ENCODE results near the gene ZNF516.

Gene ZNF516

GRCh38 chr18:76380127-76380729, 114.8 kb downstream of the ZNF516 start:
- DNase-seq (ENCODE audit: low read depth) = no peak

GRCh38 chr18:76379226-76380126, 115.6 kb downstream of the ZNF516 start:
- DNase-seq (ENCODE audit: low read depth) = no peak

- no peak for DNase-seq (ENCODE audit: low read depth)
These were observed 116.4 kb downstream of the ZNF516 start for GRCh38 chr18:76378526-76379215.

DNA sequence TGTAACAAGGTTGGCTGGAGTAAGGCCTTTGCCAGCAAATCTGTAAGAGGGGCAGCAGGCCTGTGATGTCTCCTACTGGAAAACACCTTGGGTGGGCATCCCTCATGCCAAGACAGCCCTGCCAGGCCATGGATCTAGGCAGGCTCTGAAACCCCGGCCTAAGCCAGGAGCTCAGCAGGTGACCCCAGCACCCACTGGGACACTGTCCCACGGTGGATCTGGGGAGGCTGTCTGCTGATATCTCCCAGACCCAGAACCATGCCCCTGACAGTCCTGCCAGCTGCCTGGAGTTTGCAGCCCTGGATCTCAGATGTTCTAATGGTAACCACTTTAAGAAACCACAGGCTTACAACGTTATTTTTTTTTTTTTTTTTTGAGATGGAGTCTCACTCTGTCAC, 117.7 kb downstream of the ZNF516 start:
- DNase-seq (ENCODE audit: low read depth) = no peak

DNA sequence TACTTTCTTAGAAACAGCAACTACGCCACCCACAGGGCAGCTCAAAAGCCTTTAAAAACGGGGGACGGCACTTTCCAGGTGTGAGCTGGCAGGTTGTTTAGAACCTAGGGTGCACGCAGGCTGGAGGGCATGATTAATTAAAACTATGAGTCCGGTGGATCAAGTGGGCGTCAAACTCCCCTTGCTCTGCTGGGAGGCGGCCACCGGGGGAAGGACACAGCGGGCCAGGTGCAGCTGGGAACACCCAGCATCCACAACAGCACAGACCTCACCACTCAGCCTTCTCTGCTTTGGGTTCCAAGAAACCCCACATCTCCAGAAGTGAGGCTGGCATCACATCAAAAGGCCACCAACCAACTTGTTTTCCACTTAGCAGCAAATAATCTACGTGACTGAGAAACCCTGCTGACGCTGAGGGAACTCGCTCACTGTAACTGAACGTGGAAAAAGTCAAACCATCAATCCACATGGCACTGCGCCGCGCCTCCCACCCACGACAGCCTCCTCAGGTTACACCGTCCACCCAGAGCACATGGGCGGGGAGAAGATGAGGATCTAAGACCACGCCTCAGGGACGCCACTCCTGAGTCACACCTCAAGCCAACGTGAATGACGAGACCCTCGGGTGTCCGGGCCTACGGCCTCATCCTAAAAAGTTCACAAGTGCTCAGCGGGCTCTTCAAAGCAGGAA, 118.2 kb downstream of the ZNF516 start:
- no peak for DNase-seq (ENCODE audit: low read depth)

DNA sequence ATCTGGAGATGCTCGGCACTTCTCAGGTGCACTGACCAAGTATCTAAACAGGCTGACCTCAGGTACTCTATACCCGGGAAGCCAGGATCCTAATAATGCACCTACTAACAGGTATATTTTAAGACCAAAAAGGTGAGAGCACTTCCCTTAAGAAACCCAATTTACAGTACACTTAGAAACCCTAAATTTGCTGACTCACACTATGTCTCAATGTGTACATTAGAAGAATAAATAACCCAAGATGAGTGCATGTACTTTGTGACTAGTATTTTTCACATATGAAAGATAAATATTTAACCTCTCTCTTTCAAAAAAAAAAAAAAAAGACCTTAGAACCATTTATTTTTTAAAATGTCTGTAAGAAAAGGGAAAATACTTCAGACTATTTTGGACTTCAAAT, 118.8 kb downstream of the ZNF516 start:
- peak; percentile 16 for DNase-seq (ENCODE audit: low read depth)

GRCh38 chr18:76374330-76375281, 120.4 kb downstream of the ZNF516 start:
- DNase-seq (ENCODE audit: low read depth) = no peak

- DNase-seq (ENCODE audit: low read depth) = no peak
These were observed 121.7 kb downstream of the ZNF516 start for GRCh38 chr18:76373297-76373696.

GRCh38 chr18:76371301-76372203, 123.5 kb downstream of the ZNF516 start:
- no peak for DNase-seq (ENCODE audit: low read depth)

GRCh38 chr18:76370686-76371085, 124.4 kb downstream of the ZNF516 start:
- no peak for DNase-seq (ENCODE audit: low read depth)

GRCh38 chr18:76370201-76370600, 124.8 kb downstream of the ZNF516 start:
- DNase-seq (ENCODE audit: low read depth) = no peak

DNA sequence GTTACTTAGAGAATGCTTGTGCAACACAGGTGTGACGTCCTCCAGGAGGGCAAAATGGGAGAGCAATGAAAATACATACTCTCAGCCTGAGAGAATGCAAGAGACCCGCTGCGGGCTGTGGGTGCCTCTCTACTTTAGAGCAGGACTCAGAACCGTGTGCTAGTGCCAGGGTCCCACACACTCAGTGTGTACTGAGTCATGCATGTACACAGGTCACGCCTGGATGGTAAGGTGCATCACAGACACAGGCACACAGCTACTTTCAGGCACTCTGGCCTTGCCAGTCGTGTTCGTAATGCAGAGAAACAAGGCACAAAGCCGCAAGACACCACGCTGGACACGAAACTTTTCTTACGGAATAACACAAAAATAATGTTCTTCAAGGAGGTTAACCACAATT, 125.3 kb downstream of the ZNF516 start:
- DNase-seq (ENCODE audit: low read depth) = no peak

GRCh38 chr18:76368976-76369375, 126.1 kb downstream of the ZNF516 start:
- DNase-seq (ENCODE audit: low read depth) = peak; percentile 31

DNA sequence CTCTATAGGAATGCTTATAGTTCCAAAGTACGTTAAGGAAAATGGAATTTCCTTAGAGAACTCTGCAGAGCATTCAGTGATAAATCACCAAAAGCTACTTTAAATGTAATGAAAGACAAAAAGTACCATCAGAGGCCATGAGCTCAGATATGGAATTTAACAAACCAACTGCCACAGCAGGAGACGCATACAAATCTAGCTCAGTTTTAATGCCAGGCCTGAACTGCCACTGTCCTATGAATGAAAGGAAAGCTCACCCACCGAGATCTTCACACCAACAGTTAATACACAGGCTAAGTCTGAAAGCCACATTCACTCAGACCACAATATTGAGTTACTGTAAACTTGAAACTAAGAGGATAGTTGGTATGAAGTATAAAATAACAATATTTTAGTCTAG, 126.8 kb downstream of the ZNF516 start:
- no peak for DNase-seq (ENCODE audit: low read depth)

- DNase-seq (ENCODE audit: low read depth) = no peak
These were observed 127.6 kb downstream of the ZNF516 start for GRCh38 chr18:76367168-76368125.

GRCh38 chr18:76365561-76365960, 129.5 kb downstream of the ZNF516 start:
- DNase-seq (ENCODE audit: low read depth) = no peak

GRCh38 chr18:76364282-76365259, 130.5 kb downstream of the ZNF516 start:
- DNase-seq (ENCODE audit: low read depth) = no peak
